ENCODE measurements around the gene CD4.

GRCh38 chr12:6752167-6752920, 37.0 kb upstream of the CD4 start:
- TF ChIP-seq CTCF (IDR thresholded peaks at IDR 0.05) = peak; percentile 40
- no peak for TF ChIP-seq ZFX (IDR thresholded peaks at IDR 0.05; ENCODE audit: borderline replicate concordance)
